SK-N-MC (cell line): ENCODE data around the gene DENND6A.

ENCODE experiments used
- DNase-seq: peaks from one replicate; pipeline ENCODE4 v3.0.0-alpha.2; 2011; ENCODE audit warnings: low read depth, low spot score
- H3K27ac ChIP-seq: fragments of 200-600 bp; sonication (generic); 2 replicates; pipeline ENCODE4 v1.5.1; 2016; ENCODE audit warnings: mixed run types
- H3K36me3 ChIP-seq: fragments of 200-600 bp; sonication (generic); 2 replicates; pipeline ENCODE4 v1.6.1; 2017; ENCODE audit warnings: antibody characterized with exemption, low read length, mixed read lengths; ENCODE audit not compliant: insufficient read depth
- H3K4me3 ChIP-seq: fragments of 200-600 bp; sonication (generic); 2 replicates; pipeline ENCODE4 v1.5.1; 2016
- H3K9ac ChIP-seq: fragments of 200-600 bp; sonication (generic); 2 replicates; pipeline ENCODE4 v1.8.0; 2017; ENCODE audit warnings: mixed run types, mixed read lengths; ENCODE audit not compliant: insufficient read length
- H3K9me3 ChIP-seq: fragments of 200-600 bp; sonication (generic); 2 replicates; pipeline ENCODE4 v1.6.1; 2017; ENCODE audit warnings: low read depth, mild to moderate bottlenecking, antibody characterized with exemption, low read length, moderate library complexity, mixed read lengths
- EZH2 ChIP-seq: fragments of 200-600 bp; sonication (generic); IDR thresholded peaks from one replicate; pipeline ENCODE4 v1.6.1; 2017; ENCODE audit warnings: antibody characterized with exemption
- FOXP2 ChIP-seq: optimal IDR thresholded peaks from 2 replicates; pipeline ENCODE3; 2011; ENCODE audit warnings: mild to moderate bottlenecking, moderate library complexity; ENCODE audit not compliant: insufficient read depth; ENCODE audit errors: extremely low read length, control extremely low read depth
- POLR2AphosphoS5 ChIP-seq: IDR thresholded peaks from 2 replicates; pipeline ENCODE4 v1.6.1; 2012; ENCODE audit warnings: mild to moderate bottlenecking, low read depth, low read length, borderline replicate concordance

Gene DENND6A

DNA sequence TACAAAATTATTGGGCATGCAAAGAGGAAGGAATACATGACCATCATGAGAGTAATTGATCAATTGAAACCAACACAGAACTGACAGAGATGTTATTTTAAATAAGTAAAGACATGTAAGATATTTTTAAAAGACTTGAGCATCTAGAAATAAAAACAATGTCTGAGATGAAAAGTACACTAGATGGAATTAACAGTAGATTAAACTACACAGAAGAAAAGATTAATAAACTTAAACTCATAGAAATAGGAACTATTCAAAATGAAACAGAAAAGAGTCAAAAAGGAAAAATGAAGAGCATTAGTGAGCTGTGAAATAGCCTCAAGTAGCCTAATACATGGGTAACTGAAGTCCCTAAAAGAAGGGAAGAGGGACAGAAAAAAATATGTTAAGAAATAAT is 87.2 kb downstream of the DENND6A start:
- Histone ChIP-seq H3K27ac (no peak overlapping the region), H3K36me3 (no peaks in the 10 kb centered on the region), H3K4me3 (no peak overlapping the region), H3K9me3 (no peaks in the 10 kb centered on the region), H3K9ac (no peak overlapping the region)
- DNase-seq, result no peak
- no peak for TF ChIP-seq POLR2AphosphoS5
- TF ChIP-seq FOXP2, result no peak
- TF ChIP-seq EZH2, result no peak

DNA sequence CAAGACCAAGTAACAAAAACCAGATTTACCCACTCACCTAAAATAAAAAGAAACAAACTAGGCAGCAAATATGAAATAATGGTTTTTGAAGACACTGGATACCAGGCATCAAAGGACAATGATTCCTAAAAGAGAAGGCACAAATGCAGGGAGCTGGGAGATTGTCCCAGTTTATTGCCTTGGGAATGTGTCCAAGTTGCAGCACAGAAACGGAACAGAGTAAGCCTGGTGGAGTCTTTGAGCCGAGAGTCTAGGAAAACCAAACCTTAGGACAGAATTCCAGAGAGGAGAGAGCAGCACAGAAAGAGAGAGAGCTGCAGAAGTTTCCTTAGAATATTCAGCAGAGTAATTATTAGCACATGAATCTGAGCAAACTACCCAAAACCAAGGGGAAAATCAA is 87.9 kb downstream of the DENND6A start:
- DNase-seq, result no peak
- Histone ChIP-seq H3K4me3 (no peak overlapping the region), H3K27ac (no peak overlapping the region), H3K9me3 (no peaks in the 10 kb centered on the region), H3K36me3 (no peaks in the 10 kb centered on the region), H3K9ac (no peak overlapping the region)
- TF ChIP-seq POLR2AphosphoS5, result no peak
- TF ChIP-seq FOXP2, result no peak
- TF ChIP-seq EZH2, result no peak

DNA sequence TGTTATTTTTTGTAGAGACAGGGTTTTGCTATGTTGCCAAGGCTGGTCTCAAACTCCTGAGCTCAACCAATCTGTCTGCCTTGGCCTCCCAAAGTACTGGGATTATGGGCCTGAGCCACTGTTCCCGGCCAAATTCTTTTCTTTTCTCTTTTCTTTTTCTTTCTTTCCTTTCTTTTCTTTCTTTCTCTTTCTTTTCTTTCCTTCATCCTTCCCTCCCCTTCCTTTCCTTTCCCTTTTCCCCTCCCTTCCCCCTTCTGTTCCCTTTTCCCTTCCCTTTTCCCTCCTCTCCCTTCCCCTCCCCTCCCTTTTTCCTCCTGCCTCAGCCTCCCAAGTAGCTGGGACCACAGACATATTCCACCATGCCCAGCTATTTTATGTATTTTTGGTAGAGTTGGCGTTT is 92.7 kb downstream of the DENND6A start:
- H3K36me3 ChIP-seq, result no peaks in the 10 kb centered on the region
- TF ChIP-seq EZH2 (no peak), POLR2AphosphoS5 (no peak)
- no peak overlapping the region for H3K27ac ChIP-seq
- H3K4me3 ChIP-seq, result no peak overlapping the region
- no peak for DNase-seq
- no peaks in the 10 kb centered on the region for H3K9me3 ChIP-seq
- H3K9ac ChIP-seq, result no peak overlapping the region

DNA sequence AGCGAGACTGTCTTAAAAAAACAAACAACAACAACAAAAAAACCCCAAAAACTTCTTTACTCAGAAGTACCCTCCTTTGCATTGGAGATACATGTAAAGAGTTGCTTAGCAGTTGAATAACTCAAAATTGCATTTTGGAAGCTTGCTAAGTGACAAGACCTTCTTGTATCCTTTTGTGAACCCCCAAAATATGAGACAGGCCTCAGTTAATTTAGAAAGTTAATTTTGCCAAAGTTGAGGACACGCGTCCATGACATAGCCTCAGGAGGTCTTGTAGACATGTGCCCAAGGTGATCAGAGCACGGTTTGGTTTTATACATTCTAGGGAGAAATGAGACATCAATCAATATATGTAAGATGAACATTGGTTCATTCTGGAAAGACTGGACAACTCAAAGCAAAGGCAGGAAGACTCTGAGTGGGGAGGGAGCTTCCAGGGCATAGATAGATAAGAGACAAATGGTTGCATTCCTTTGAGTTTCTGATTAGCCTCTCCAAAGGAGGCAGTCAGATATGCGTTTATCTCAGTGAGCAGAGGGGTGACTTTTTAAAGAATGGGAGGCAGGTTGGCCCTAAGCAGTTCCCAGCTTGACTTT is 94.0 kb downstream of the DENND6A start:
- no peak for DNase-seq
- no peak for TF ChIP-seq FOXP2
- TF ChIP-seq EZH2, result no peak
- no peak for TF ChIP-seq POLR2AphosphoS5
- no peak overlapping the region for H3K27ac ChIP-seq

DNA sequence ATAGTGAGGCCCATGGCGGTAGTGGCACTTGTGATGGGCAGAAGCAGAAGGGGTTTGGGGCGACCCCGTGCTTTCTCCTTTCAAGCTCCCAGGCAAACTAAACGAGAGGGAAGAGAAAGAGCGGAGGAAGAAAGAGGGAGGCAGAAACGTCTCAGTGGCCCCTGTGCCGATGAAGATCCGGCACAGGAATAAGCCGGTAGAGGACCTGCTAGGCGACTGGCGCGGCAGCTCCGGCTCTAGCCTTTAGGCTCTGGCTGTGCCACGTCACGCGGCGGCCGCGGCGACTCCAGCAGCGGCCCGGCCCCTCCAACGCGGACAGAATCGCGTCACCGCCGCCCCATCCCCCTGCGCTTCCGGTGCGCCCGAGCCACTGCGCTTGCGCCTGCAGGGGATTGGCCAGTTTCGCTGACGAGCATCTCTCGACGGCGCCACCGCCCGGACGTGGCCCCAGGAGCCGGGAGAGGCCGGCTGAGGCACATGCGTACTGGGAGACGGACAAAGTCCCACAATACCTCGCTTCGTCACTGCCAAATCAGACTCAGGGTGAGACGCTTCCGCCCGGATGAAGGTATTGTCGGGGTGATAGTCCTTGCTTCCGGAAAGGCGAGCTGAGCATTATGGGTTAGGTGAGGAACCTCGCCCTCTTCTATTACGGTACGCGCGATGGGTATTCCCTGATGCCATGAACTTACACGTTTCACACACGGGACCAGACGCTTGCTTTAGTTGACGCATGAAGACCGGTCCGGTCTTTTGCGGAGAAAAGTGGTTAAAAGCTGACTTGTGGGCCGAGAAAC is 95.6 kb downstream of the DENND6A start, which contains the start of gene ARF4:
Gene ARF4 (minus strand): TSS at position 218 of the 797 bp plus-strand sequence. CDS start 204 bp downstream, at position 14.
- H3K4me3 ChIP-seq, result peak within 1 kb of the TSS; percentile 89
- H3K9me3 ChIP-seq, result no peaks in the 10 kb centered on the region
- TF ChIP-seq POLR2AphosphoS5 (peak; percentile 78), FOXP2 (peak; percentile 77), EZH2 (no peak)
- peak; percentile 84 for DNase-seq
- H3K27ac ChIP-seq, result peak within 1 kb of the TSS; percentile 84
- H3K9ac ChIP-seq, result peak within 1 kb of the TSS; percentile 84
- H3K36me3 ChIP-seq, result no peaks in the 10 kb centered on the region

More for the DNA sequence above, 94.0 kb downstream of the DENND6A start:
- H3K36me3 ChIP-seq, result no peaks in the 10 kb centered on the region
- H3K9ac ChIP-seq, result no peak overlapping the region
- H3K4me3 ChIP-seq, result peak overlapping the region; percentile 89
- no peaks in the 10 kb centered on the region for H3K9me3 ChIP-seq

DNA sequence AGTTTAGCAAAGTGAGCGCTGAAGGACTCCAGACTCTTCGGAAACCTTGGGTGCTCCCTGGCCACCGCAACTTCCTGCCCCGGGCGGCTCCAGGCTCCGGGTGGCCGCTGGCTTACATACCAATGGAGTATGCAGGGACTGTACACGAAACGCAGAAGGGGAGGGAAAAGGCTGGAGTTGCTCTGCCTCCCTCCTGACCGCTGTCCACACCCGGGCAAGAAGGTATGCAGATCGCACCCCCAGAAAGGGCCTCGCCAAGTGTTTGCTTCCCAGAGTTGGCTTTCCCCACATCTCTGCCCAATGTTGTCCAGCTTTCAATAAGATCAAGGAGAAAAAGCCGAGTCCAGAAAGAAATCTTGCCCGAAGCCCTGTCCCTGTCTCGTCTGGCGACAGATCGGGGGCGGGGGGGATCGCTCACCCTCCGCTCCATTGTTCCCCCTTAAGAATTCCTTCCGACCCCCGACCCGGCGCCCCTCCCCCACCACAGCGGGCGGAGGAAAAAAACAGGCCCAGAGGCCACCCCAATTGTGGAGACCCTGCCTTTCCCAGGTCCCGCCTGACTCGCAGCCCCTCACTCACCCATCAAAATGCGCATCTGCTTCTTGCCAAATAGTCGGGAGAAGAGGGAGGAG is 96.3 kb downstream of the DENND6A start:
- Histone ChIP-seq H3K4me3 (peak overlapping the region; percentile 89), H3K9me3 (no peaks in the 10 kb centered on the region), H3K36me3 (no peaks in the 10 kb centered on the region), H3K27ac (peak overlapping the region; percentile 83), H3K9ac (peak overlapping the region; percentile 84)
- no peak for DNase-seq
- TF ChIP-seq FOXP2 (no peak), POLR2AphosphoS5 (no peak), EZH2 (no peak)

DNA sequence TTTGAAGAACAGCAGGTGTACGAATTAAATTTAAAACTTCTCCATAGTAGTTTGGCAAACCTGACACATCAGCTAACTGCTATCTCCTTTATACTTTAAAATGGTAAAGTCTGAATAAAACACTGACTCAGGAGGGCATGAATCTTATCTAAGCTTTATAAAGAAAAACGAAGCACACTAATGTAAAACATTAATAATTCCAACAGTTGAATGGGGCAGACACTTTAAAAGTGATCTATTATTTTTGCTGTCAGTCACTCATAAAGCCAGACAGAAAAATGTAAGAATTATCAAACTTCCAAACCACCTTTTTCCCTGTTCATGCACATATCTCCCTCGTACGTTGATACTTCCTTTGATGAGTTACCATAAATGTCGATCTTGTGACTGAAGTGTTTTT is 98.3 kb downstream of the DENND6A start:
- Histone ChIP-seq H3K36me3 (no peaks in the 10 kb centered on the region), H3K4me3 (peak overlapping the region; percentile 89; the same call in 1 of the 2 replicates), H3K9me3 (no peaks in the 10 kb centered on the region), H3K27ac (no peak overlapping the region), H3K9ac (peak overlapping the region; percentile 47)
- no peak for DNase-seq
- TF ChIP-seq POLR2AphosphoS5 (no peak), FOXP2 (no peak), EZH2 (no peak)

DNA sequence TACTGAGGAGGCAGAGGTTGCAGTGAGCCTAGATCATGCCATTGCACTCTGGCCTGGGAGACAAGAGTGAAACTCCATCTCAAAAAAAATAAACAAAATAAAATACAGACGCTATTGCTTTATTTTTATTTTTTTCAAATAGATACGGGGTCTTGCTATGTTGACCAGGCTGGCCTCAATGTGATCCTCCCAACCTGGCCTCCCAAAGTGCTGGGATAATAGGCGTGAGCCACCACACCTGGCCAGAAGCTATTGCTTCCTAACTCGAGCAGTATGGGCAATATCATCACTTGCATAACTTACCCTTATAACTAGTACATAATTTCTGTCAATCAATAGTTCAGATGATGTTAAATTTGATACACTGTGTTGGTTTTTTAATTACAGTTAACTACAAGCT is 98.7 kb downstream of the DENND6A start:
- TF ChIP-seq EZH2 (no peak), FOXP2 (no peak), POLR2AphosphoS5 (no peak)
- Histone ChIP-seq H3K27ac (no peak overlapping the region), H3K4me3 (no peak overlapping the region)

More for the DNA sequence above, 98.7 kb downstream of the DENND6A start:
- DNase-seq, result no peak
- Histone ChIP-seq H3K9me3 (no peaks in the 10 kb centered on the region), H3K9ac (no peak overlapping the region), H3K36me3 (no peaks in the 10 kb centered on the region)
